Measurements from ENCODE around the gene MGAT5. TPM values are rescaled to one million over a fixed set of nuclear protein-coding genes. Genes with fewer than 3 reads are reported as not detected.

MGAT5 gene
- total RNA-seq, 1 donor from 2014 or later, result 14.1 TPM

- no peak overlapping the region for H3K27ac Mint-ChIP-seq
- intact Hi-C loops (cut with micrococcal nuclease), result loop anchor here (5.0 kb wide), 1 partner anchor 40 kb away; no protein-coding TSS in a partner anchor
- no peak overlapping the region for H3K4me3 Mint-ChIP-seq (ENCODE audit: low read depth)
- peaks cover 63% of the 10 kb centered on the region for H3K27me3 Mint-ChIP-seq (ENCODE audit: low read depth)
- no peak for DNase-seq (ENCODE audit: low spot score)
- H3K36me3 Mint-ChIP-seq (ENCODE audit: low read depth), result no peaks in the 10 kb centered on the region
- H3K9me3 Mint-ChIP-seq, result no peaks in the 10 kb centered on the region
- H3K4me1 Mint-ChIP-seq (ENCODE audit: low read depth), result peaks cover 50% of the 10 kb centered on the region
Measured at GRCh38 chr2:134247679-134248078, 6.2 kb upstream of the MGAT5 start.

- Mint-ChIP-seq H3K4me1 (ENCODE audit: low read depth) (peaks cover 59% of the 10 kb centered on the region), H3K36me3 (ENCODE audit: low read depth) (peaks cover 3% of the 10 kb centered on the region), H3K27me3 (ENCODE audit: low read depth) (peaks cover 63% of the 10 kb centered on the region), H3K9me3 (no peaks in the 10 kb centered on the region), H3K4me3 (ENCODE audit: low read depth) (no peak overlapping the region), H3K27ac (no peak overlapping the region)
- intact Hi-C loops (cut with micrococcal nuclease), result loop anchor here (1.0 to 5.0 kb wide), 3 partner anchors 31 to 131 kb away; no protein-coding TSS in a partner anchor
- DNase-seq (ENCODE audit: low spot score), result no peak
Measured at GRCh38 chr2:134248913-134249312, 5.0 kb upstream of the MGAT5 start.

GRCh38 chr2:134249755-134250154, 4.1 kb upstream of the MGAT5 start:
- intact Hi-C loops (cut with micrococcal nuclease), result loop anchor here (1.0 to 5.0 kb wide), 8 partner anchors 16 to 433 kb away; no protein-coding TSS in a partner anchor
- H3K4me1 Mint-ChIP-seq (ENCODE audit: low read depth), result peaks cover 61% of the 10 kb centered on the region
- peak overlapping the region; percentile 4 for H3K27ac Mint-ChIP-seq
- peaks cover 62% of the 10 kb centered on the region for H3K27me3 Mint-ChIP-seq (ENCODE audit: low read depth)
- H3K36me3 Mint-ChIP-seq (ENCODE audit: low read depth), result peaks cover 9% of the 10 kb centered on the region
- no peak for DNase-seq (ENCODE audit: low spot score)
- H3K9me3 Mint-ChIP-seq, result no peaks in the 10 kb centered on the region
- no peak overlapping the region for H3K4me3 Mint-ChIP-seq (ENCODE audit: low read depth)

- intact Hi-C loops (cut with micrococcal nuclease), result loop anchor here (1.0 to 5.0 kb wide), 5 partner anchors 18 to 431 kb away; no protein-coding TSS in a partner anchor
- H3K27me3 Mint-ChIP-seq (ENCODE audit: low read depth), result peaks cover 62% of the 10 kb centered on the region
- no peak overlapping the region for H3K27ac Mint-ChIP-seq
- peak overlapping the region; percentile 11 for H3K4me3 Mint-ChIP-seq (ENCODE audit: low read depth)
- H3K4me1 Mint-ChIP-seq (ENCODE audit: low read depth), result peaks cover 54% of the 10 kb centered on the region
- peaks cover 15% of the 10 kb centered on the region for H3K36me3 Mint-ChIP-seq (ENCODE audit: low read depth)
- no peak for DNase-seq (ENCODE audit: low spot score)
- H3K9me3 Mint-ChIP-seq, result no peaks in the 10 kb centered on the region
Measured at GRCh38 chr2:134250840-134251461, 2.9 kb upstream of the MGAT5 start.

GRCh38 chr2:134252092-134252750, 1.7 kb upstream of the MGAT5 start:
- intact Hi-C loops (cut with micrococcal nuclease), result loop anchor here (5.0 kb wide), 2 partner anchors 415 to 430 kb away; no protein-coding TSS in a partner anchor
- no peaks in the 10 kb centered on the region for H3K9me3 Mint-ChIP-seq
- peaks cover 50% of the 10 kb centered on the region for H3K4me1 Mint-ChIP-seq (ENCODE audit: low read depth)
- H3K4me3 Mint-ChIP-seq (ENCODE audit: low read depth), result no peak overlapping the region
- no peak overlapping the region for H3K27ac Mint-ChIP-seq
- DNase-seq (ENCODE audit: low spot score), result no peak
- peaks cover 56% of the 10 kb centered on the region for H3K27me3 Mint-ChIP-seq (ENCODE audit: low read depth)
- peaks cover 15% of the 10 kb centered on the region for H3K36me3 Mint-ChIP-seq (ENCODE audit: low read depth)

GRCh38 chr2:134253117-134253704, 661 bp upstream of the MGAT5 start:
- intact Hi-C loops (cut with micrococcal nuclease), result loop anchor here (1.0 to 5.0 kb wide), 3 partner anchors 135 to 429 kb away; no protein-coding TSS in a partner anchor
- peaks cover 58% of the 10 kb centered on the region for H3K4me1 Mint-ChIP-seq (ENCODE audit: low read depth)

GRCh38 chr2:134254824-134255223, 952 bp downstream of the MGAT5 start:
- DNase-seq (ENCODE audit: low spot score), result no peak
- H3K9me3 Mint-ChIP-seq, result no peaks in the 10 kb centered on the region
- peaks cover 47% of the 10 kb centered on the region for H3K27me3 Mint-ChIP-seq (ENCODE audit: low read depth)
- peaks cover 63% of the 10 kb centered on the region for H3K4me1 Mint-ChIP-seq (ENCODE audit: low read depth)
- peaks cover 15% of the 10 kb centered on the region for H3K36me3 Mint-ChIP-seq (ENCODE audit: low read depth)
- no peak overlapping the region for H3K27ac Mint-ChIP-seq
- no peak overlapping the region for H3K4me3 Mint-ChIP-seq (ENCODE audit: low read depth)
- intact Hi-C loops (cut with micrococcal nuclease), result loop anchor here (5.0 kb wide), 2 partner anchors 412 to 427 kb away; no protein-coding TSS in a partner anchor

More at GRCh38 chr2:134253117-134253704, 661 bp upstream of the MGAT5 start:
- DNase-seq (ENCODE audit: low spot score), result no peak
- peaks cover 48% of the 10 kb centered on the region for H3K27me3 Mint-ChIP-seq (ENCODE audit: low read depth)
- H3K4me3 Mint-ChIP-seq (ENCODE audit: low read depth), result no peak overlapping the region
- H3K9me3 Mint-ChIP-seq, result no peaks in the 10 kb centered on the region
- H3K36me3 Mint-ChIP-seq (ENCODE audit: low read depth), result peaks cover 15% of the 10 kb centered on the region
- H3K27ac Mint-ChIP-seq, result no peak overlapping the region

GRCh38 chr2:134256956-134257355, 3.1 kb downstream of the MGAT5 start:
- Mint-ChIP-seq H3K36me3 (ENCODE audit: low read depth) (peaks cover 15% of the 10 kb centered on the region), H3K27ac (no peak overlapping the region), H3K4me1 (ENCODE audit: low read depth) (peaks cover 49% of the 10 kb centered on the region), H3K9me3 (no peaks in the 10 kb centered on the region), H3K27me3 (ENCODE audit: low read depth) (peaks cover 56% of the 10 kb centered on the region), H3K4me3 (ENCODE audit: low read depth) (no peak overlapping the region)
- no peak for DNase-seq (ENCODE audit: low spot score)
- intact Hi-C loops (cut with micrococcal nuclease), result no loop called here

- H3K27me3 Mint-ChIP-seq (ENCODE audit: low read depth), result peaks cover 51% of the 10 kb centered on the region
- DNase-seq (ENCODE audit: low spot score), result no peak
- no peaks in the 10 kb centered on the region for H3K9me3 Mint-ChIP-seq
- H3K4me1 Mint-ChIP-seq (ENCODE audit: low read depth), result peaks cover 44% of the 10 kb centered on the region
- H3K36me3 Mint-ChIP-seq (ENCODE audit: low read depth), result peaks cover 15% of the 10 kb centered on the region
- intact Hi-C loops (cut with micrococcal nuclease), result no loop called here
- no peak overlapping the region for H3K27ac Mint-ChIP-seq
- H3K4me3 Mint-ChIP-seq (ENCODE audit: low read depth), result no peak overlapping the region
Measured at GRCh38 chr2:134257509-134257908, 3.6 kb downstream of the MGAT5 start.

GRCh38 chr2:134257965-134258683, 4.3 kb downstream of the MGAT5 start:
- H3K36me3 Mint-ChIP-seq (ENCODE audit: low read depth), result peaks cover 15% of the 10 kb centered on the region
- DNase-seq (ENCODE audit: low spot score), result no peak
- peaks cover 42% of the 10 kb centered on the region for H3K4me1 Mint-ChIP-seq (ENCODE audit: low read depth)
- H3K4me3 Mint-ChIP-seq (ENCODE audit: low read depth), result no peak overlapping the region
- intact Hi-C loops (cut with micrococcal nuclease), result no loop called here
- no peak overlapping the region for H3K27ac Mint-ChIP-seq
- no peaks in the 10 kb centered on the region for H3K9me3 Mint-ChIP-seq
- peaks cover 51% of the 10 kb centered on the region for H3K27me3 Mint-ChIP-seq (ENCODE audit: low read depth)

GRCh38 chr2:134258684-134259388, 5.0 kb downstream of the MGAT5 start:
- no peak overlapping the region for H3K4me3 Mint-ChIP-seq (ENCODE audit: low read depth)
- peaks cover 35% of the 10 kb centered on the region for H3K4me1 Mint-ChIP-seq (ENCODE audit: low read depth)
- H3K9me3 Mint-ChIP-seq, result no peaks in the 10 kb centered on the region
- intact Hi-C loops (cut with micrococcal nuclease), result no loop called here
- H3K36me3 Mint-ChIP-seq (ENCODE audit: low read depth), result peaks cover 13% of the 10 kb centered on the region
- peak; percentile 38 for DNase-seq (ENCODE audit: low spot score)
- peaks cover 47% of the 10 kb centered on the region for H3K27me3 Mint-ChIP-seq (ENCODE audit: low read depth)
- no peak overlapping the region for H3K27ac Mint-ChIP-seq

- no peak for DNase-seq (ENCODE audit: low spot score)
- Mint-ChIP-seq H3K27ac (no peak overlapping the region), H3K27me3 (ENCODE audit: low read depth) (peaks cover 41% of the 10 kb centered on the region), H3K9me3 (no peaks in the 10 kb centered on the region), H3K4me3 (ENCODE audit: low read depth) (no peak overlapping the region), H3K36me3 (ENCODE audit: low read depth) (peaks cover 8% of the 10 kb centered on the region), H3K4me1 (ENCODE audit: low read depth) (peaks cover 31% of the 10 kb centered on the region)
- intact Hi-C loops (cut with micrococcal nuclease), result no loop called here
Measured at GRCh38 chr2:134259571-134259970, 5.7 kb downstream of the MGAT5 start.

Measured in activated T-helper 2 cell treated with anti-CD3 and anti-CD28 coated beads, Interferon-gamma antibody, Interleukin-2, Interleukin-4, amounts not matched to agents 10 μg/mL and 5 μg/mL and 100 μg/mL, durations not matched to agents 14 hours and 24 hours and 36 hours (primary cell).